Erythroblast (primary cell): ENCODE measurements around the gene RBM5.

ENCODE experiments used
- DNase-seq, 2 experiments: peaks; one replicate each; lab custom pipeline; 2025; lab: John Stamatoyannopoulos, UW
- GATA1 ChIP-seq: IDR thresholded peaks from 2 replicates; pipeline ENCODE4 v1.6.1; 2011; ENCODE audit warnings: low read depth, mild to moderate bottlenecking, control low read depth, low read length, moderate library complexity
- POLR2A ChIP-seq: IDR thresholded peaks from 2 replicates; pipeline ENCODE4 v1.6.1; 2011; ENCODE audit warnings: mild to moderate bottlenecking, low read length

The RBM5 gene

GRCh38 chr3:50137531-50137930 lies 48.8 kb downstream of the RBM5 start:
- no peak for DNase-seq

GRCh38 chr3:50138266-50139200 lies 49.8 kb downstream of the RBM5 start:
- no peak for DNase-seq
- TF ChIP-seq POLR2A (no peak), GATA1 (no peak)

More at GRCh38 chr3:50137531-50137930, 48.8 kb downstream of the RBM5 start:
- TF ChIP-seq GATA1 = no peak
- no peak for TF ChIP-seq POLR2A

GRCh38 chr3:50139308-50139707 lies 50.6 kb downstream of the RBM5 start:
- TF ChIP-seq POLR2A (no peak), GATA1 (no peak)

GRCh38 chr3:50139718-50140423 lies 51.2 kb downstream of the RBM5 start:
- TF ChIP-seq GATA1 (no peak), POLR2A (no peak)
- no peak for DNase-seq

More at GRCh38 chr3:50139308-50139707, 50.6 kb downstream of the RBM5 start:
- DNase-seq = no peak

- no peak for TF ChIP-seq GATA1
- no peak for TF ChIP-seq POLR2A
- DNase-seq = no peak
Observed at GRCh38 chr3:50140990-50141389, 52.3 kb downstream of the RBM5 start.

GRCh38 chr3:50146316-50146901 lies 57.7 kb downstream of the RBM5 start:
- no peak for DNase-seq
- TF ChIP-seq POLR2A = no peak
- TF ChIP-seq GATA1 = no peak

- TF ChIP-seq POLR2A (no peak), GATA1 (no peak)
- DNase-seq = no peak
Observed at GRCh38 chr3:50147016-50147415, 58.3 kb downstream of the RBM5 start.

GRCh38 chr3:50147447-50147846 lies 58.7 kb downstream of the RBM5 start:
- TF ChIP-seq GATA1 (no peak), POLR2A (no peak)
- DNase-seq = no peak

GRCh38 chr3:50147861-50148260 lies 59.1 kb downstream of the RBM5 start:
- TF ChIP-seq GATA1 (no peak), POLR2A (no peak)
- no peak for DNase-seq

- TF ChIP-seq POLR2A (no peak), GATA1 (no peak)
- DNase-seq = no peak
Observed at GRCh38 chr3:50150404-50150750, 61.7 kb downstream of the RBM5 start.

- TF ChIP-seq POLR2A (no peak), GATA1 (no peak)
- DNase-seq = no peak
Observed at GRCh38 chr3:50150863-50151686, 62.4 kb downstream of the RBM5 start.

- no peak for DNase-seq
- no peak for TF ChIP-seq GATA1
- no peak for TF ChIP-seq POLR2A
Observed at GRCh38 chr3:50151728-50152127, 63.0 kb downstream of the RBM5 start.

GRCh38 chr3:50153782-50154475 lies 65.2 kb downstream of the RBM5 start:
- TF ChIP-seq GATA1 (no peak), POLR2A (no peak)
- DNase-seq = no peak
